GM20431 (cell line): ENCODE results near the gene NDUFAF4.

ENCODE experiments used
- in situ Hi-C: fragments of 300-500 bp; cut with MseI, MboI; formaldehyde crosslinking; loops from one replicate; pipeline ENCODE4 v1.15.0; 2020; ENCODE audit warnings: low sequenced_read_pairs; ENCODE audit not compliant: unreplicated experiment

Gene NDUFAF4

GRCh38 chr6:96897396-96898240, at the start of gene NDUFAF4:
Gene NDUFAF4 (minus strand): TSS chr6:96897891. CDS start chr6:96897801, 90 bp downstream.
- in situ Hi-C loops: no loop called here

- in situ Hi-C loops: no loop called here
These were observed 49.4 kb upstream of the NDUFAF4 start for GRCh38 chr6:96947055-96947454.

GRCh38 chr6:96943555-96944215, 46.0 kb upstream of the NDUFAF4 start:
- in situ Hi-C loops: no loop called here

- in situ Hi-C loops: no loop called here
These were observed 45.0 kb upstream of the NDUFAF4 start for GRCh38 chr6:96942676-96943075.

- in situ Hi-C loops: no loop called here
These were observed 42.6 kb upstream of the NDUFAF4 start for GRCh38 chr6:96940322-96940721.

- in situ Hi-C loops: no loop called here
These were observed 41.5 kb upstream of the NDUFAF4 start for GRCh38 chr6:96939007-96939805.

GRCh38 chr6:96934087-96934486, 36.4 kb upstream of the NDUFAF4 start:
- in situ Hi-C loops: no loop called here

GRCh38 chr6:96931198-96931597, 33.5 kb upstream of the NDUFAF4 start:
- in situ Hi-C loops: no loop called here

- in situ Hi-C loops: no loop called here
These were observed 32.0 kb upstream of the NDUFAF4 start for GRCh38 chr6:96929741-96930140.

- in situ Hi-C loops: no loop called here
These were observed 30.0 kb upstream of the NDUFAF4 start for GRCh38 chr6:96927660-96928059.

- in situ Hi-C loops: no loop called here
These were observed 28.7 kb upstream of the NDUFAF4 start for GRCh38 chr6:96926425-96926824.

- in situ Hi-C loops: no loop called here
These were observed 27.6 kb upstream of the NDUFAF4 start for GRCh38 chr6:96925290-96925687.

GRCh38 chr6:96923871-96924493, 26.3 kb upstream of the NDUFAF4 start:
- in situ Hi-C loops: loop anchor here (25.0 kb wide), 1 partner anchor 287 kb away; no protein-coding TSS in a partner anchor

- in situ Hi-C loops: loop anchor here (25.0 kb wide), 1 partner anchor 286 kb away; no protein-coding TSS in a partner anchor
These were observed 25.7 kb upstream of the NDUFAF4 start for GRCh38 chr6:96923400-96923799.

GRCh38 chr6:96917098-96917497, 19.4 kb upstream of the NDUFAF4 start:
- in situ Hi-C loops: loop anchor here (25.0 kb wide), 1 partner anchor 280 kb away; no protein-coding TSS in a partner anchor

GRCh38 chr6:96913621-96914020, 15.9 kb upstream of the NDUFAF4 start:
- in situ Hi-C loops: loop anchor here (25.0 kb wide), 1 partner anchor 276 kb away; no protein-coding TSS in a partner anchor

- in situ Hi-C loops: loop anchor here (25.0 kb wide), 1 partner anchor 274 kb away; no protein-coding TSS in a partner anchor
These were observed 14.1 kb upstream of the NDUFAF4 start for GRCh38 chr6:96911751-96912150.

- in situ Hi-C loops: loop anchor here (25.0 kb wide), 1 partner anchor 274 kb away; no protein-coding TSS in a partner anchor
These were observed 13.5 kb upstream of the NDUFAF4 start for GRCh38 chr6:96911171-96911570.

GRCh38 chr6:96909811-96910210, 12.1 kb upstream of the NDUFAF4 start:
- in situ Hi-C loops: loop anchor here (25.0 kb wide), 1 partner anchor 273 kb away; no protein-coding TSS in a partner anchor

GRCh38 chr6:96907498-96907897, 9.8 kb upstream of the NDUFAF4 start:
- in situ Hi-C loops: loop anchor here (25.0 kb wide), 1 partner anchor 270 kb away; no protein-coding TSS in a partner anchor
